ENCODE results near the gene CASZ1.

CASZ1 gene

GRCh38 chr1:10829965-10830515, 33.6 kb upstream of the CASZ1 start:
- no peak for TF ChIP-seq CTCF (IDR thresholded peaks at IDR 0.05; ENCODE audit: extremely low read depth, missing control alignments)
- no peak for DNase-seq (ENCODE audit: low spot score)

DNA sequence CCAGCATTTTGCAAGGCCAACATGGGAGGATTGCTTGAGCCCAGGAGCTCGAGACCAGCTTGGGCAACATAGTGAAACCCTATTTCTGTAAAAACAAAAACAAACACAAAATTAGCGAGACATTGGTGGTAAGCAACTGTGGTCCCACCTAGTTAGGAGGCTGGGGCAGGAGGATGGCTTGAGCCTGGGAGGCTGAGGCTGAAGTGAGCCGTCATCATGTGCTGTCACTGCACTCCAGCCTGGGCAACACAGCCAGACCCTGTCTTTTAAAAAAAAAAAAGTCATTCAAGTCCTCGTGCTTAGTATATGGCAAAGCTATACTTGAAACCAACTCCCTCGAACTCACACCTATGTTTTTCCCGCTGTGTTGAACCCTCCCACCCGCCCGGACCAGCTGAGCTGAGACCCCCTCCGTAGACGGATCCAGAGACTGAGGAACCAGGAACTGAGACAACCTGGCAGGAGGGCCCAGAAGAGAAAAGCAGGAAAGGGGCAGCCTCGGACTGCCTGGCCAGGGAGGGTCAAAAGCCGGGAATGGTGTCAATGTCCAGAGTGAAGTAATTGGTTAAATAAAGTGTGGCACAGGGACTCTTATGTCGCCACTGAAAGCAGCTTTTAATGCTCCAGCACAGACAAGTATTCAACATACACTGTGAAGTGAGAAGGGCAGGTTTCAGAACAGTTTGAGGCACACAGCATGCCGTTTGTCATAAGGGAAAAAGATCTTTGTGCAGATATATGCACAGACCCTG, 32.8 kb upstream of the CASZ1 start:
- DNase-seq (ENCODE audit: low spot score) = no peak
- no peak for TF ChIP-seq CTCF (IDR thresholded peaks at IDR 0.05; ENCODE audit: extremely low read depth, missing control alignments)

GRCh38 chr1:10827377-10828333, 31.2 kb upstream of the CASZ1 start:
- DNase-seq (ENCODE audit: low spot score) = no peak
- no peak for TF ChIP-seq CTCF (IDR thresholded peaks at IDR 0.05; ENCODE audit: extremely low read depth, missing control alignments)

DNA sequence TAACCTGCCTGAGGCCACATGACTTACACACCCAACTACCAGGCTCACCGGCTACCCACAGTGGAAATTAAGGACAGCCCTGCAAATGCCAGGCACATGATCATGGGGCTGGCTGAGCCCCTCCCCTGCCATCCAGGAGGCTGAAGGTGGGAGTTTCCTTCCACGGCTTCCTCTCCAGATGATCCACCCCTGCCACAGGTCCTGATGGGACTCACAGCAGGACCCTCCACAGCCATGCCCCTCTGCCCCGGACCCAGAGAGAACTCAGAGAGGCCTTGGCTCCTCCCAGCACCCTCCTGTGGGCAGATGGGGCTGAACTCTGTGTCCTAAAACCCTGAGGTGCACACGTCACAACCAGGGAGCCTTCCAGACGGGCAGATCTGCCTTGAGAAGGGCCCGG, 29.1 kb upstream of the CASZ1 start:
- DNase-seq (ENCODE audit: low spot score) = no peak
- no peak for TF ChIP-seq CTCF (IDR thresholded peaks at IDR 0.05; ENCODE audit: extremely low read depth, missing control alignments)

GRCh38 chr1:10824821-10825540, 28.5 kb upstream of the CASZ1 start:
- DNase-seq (ENCODE audit: low spot score) = no peak

DNA sequence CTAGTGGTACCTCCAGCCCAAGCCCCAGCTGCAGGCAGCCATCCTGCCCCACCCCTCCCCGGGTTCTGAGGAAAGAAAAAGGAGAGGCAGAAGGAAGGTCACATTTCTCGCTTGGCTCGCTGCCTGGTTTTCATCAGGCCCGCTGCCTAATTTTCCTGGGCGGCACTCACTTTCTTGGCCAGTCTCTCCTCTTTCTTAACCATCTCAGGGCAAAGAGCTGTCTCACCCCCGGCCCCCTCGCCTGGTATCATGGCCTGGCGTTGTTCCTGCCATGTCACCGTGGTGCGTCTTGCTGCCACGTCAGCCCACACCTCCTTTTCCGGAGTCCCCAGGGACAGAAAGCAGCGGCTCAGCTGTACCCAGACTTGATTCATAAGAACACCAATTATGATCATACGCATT, 26.6 kb upstream of the CASZ1 start:
- no peak for TF ChIP-seq CTCF (IDR thresholded peaks at IDR 0.05; ENCODE audit: extremely low read depth, missing control alignments)
- DNase-seq (ENCODE audit: low spot score) = no peak

More at GRCh38 chr1:10824821-10825540, 28.5 kb upstream of the CASZ1 start:
- no peak for TF ChIP-seq CTCF (IDR thresholded peaks at IDR 0.05; ENCODE audit: extremely low read depth, missing control alignments)
